Endodermal cell (in vitro differentiated cells): ENCODE results near the gene INSIG1. TPM values are rescaled to one million over a fixed set of nuclear protein-coding genes. Genes with fewer than 3 reads are reported as not detected.

Source experiments
- DNase-seq: peaks from one replicate; pipeline ENCODE4 v3.0.0-alpha.2; 2017
- H3K27ac ChIP-seq: 2 replicates; pipeline ENCODE4 v1.5.1; 2013; ENCODE audit warnings: mild to moderate bottlenecking, low read depth, low read length, moderate library complexity
- H3K27me3 ChIP-seq: 2 replicates; pipeline ENCODE4 v1.6.1; 2013; ENCODE audit warnings: mild to moderate bottlenecking, low read length, moderate library complexity; ENCODE audit not compliant: insufficient read depth, control insufficient read depth, poor library complexity, severe bottlenecking
- H3K36me3 ChIP-seq: 2 replicates; pipeline ENCODE4 v1.7.0; 2013; ENCODE audit warnings: mild to moderate bottlenecking, low read length, moderate library complexity; ENCODE audit not compliant: control insufficient read depth, insufficient read depth
- H3K4me1 ChIP-seq: one replicate; pipeline ENCODE4 v1.7.0; 2013; ENCODE audit warnings: low read length; ENCODE audit not compliant: control insufficient read depth, insufficient read depth
- H3K4me3 ChIP-seq: 2 replicates; pipeline ENCODE4 v1.5.1; 2013; ENCODE audit warnings: mild to moderate bottlenecking, low read length, moderate library complexity
- H3K9ac ChIP-seq: 2 replicates; pipeline ENCODE4 v1.6.1; 2013; ENCODE audit warnings: mild to moderate bottlenecking, low read length, moderate library complexity; ENCODE audit not compliant: poor library complexity, severe bottlenecking; ENCODE audit errors: extremely low read depth
- H3K9me3 ChIP-seq: 2 replicates; pipeline ENCODE4 v1.6.1; 2013; ENCODE audit warnings: mild to moderate bottlenecking, low read length, moderate library complexity; ENCODE audit not compliant: control insufficient read depth
- H3K27ac Mint-ChIP-seq: 2 replicates; pipeline ENCODE4 v1.8.0; 2020; ENCODE audit warnings: mixed read lengths
- H3K27me3 Mint-ChIP-seq: 2 replicates; pipeline ENCODE4 v1.8.0; 2021; ENCODE audit warnings: mild to moderate bottlenecking, mixed read lengths; ENCODE audit not compliant: insufficient read depth
- H3K36me3 Mint-ChIP-seq: 2 replicates; pipeline ENCODE4 v1.8.0; 2020; ENCODE audit warnings: low read depth, mixed read lengths
- H3K4me1 Mint-ChIP-seq: 2 replicates; pipeline ENCODE4 v1.8.0; 2020; ENCODE audit warnings: mixed read lengths
- H3K4me3 Mint-ChIP-seq: 2 replicates; pipeline ENCODE4 v1.8.0; 2020; ENCODE audit warnings: mild to moderate bottlenecking, moderate library complexity, mixed read lengths
- H3K9me3 Mint-ChIP-seq: 2 replicates; pipeline ENCODE4 v1.8.0; 2020; ENCODE audit warnings: mild to moderate bottlenecking, mixed read lengths
- CTCF ChIP-seq: fragments of 200-600 bp; sonication (generic); conservative IDR thresholded peaks from 2 replicates; pipeline ENCODE4 v1.5.0; 2021; ENCODE audit warnings: antibody characterized with exemption, mild to moderate bottlenecking
- WGBS, 2 experiments: methylation state at CpG; one replicate each; pipeline versions ENCODE4 v1.1.5 to v1.1.7; 2013; ENCODE audit warnings: missing lambda C conversion rate in 2 of 2, mixed read lengths in 1 of 2; ENCODE audit not compliant: insufficient coverage in 1 of 2, insufficient read length in 1 of 2; 5-methylcytosine and 5-hydroxymethylcytosine counted together
- total RNA-seq, 2 donors: library from RNA; stranded (reverse); fragmentation: NEBNext Ultra II Directional in 1 of 2; extraction: Animal tissue kit (Norgen Biotek cat#: 25700) in 1 of 2; gene quantifications; 2 replicates in 1 of 2; 3 replicates in 1 of 2; pipeline ENCODE4 v1.2.1, GENCODE V29; 2021

Gene INSIG1
- total RNA-seq, 2 donors from 2014 or later: 27.2 to 36.9 TPM

GRCh38 chr7:155255071-155255470 lies 42.6 kb upstream of the INSIG1 start:
- H3K27me3 ChIP-seq: no peaks in the 10 kb centered on the region
- no peaks in the 10 kb centered on the region for H3K36me3 ChIP-seq
- H3K9ac ChIP-seq: no peak overlapping the region
- H3K27ac ChIP-seq: no peak overlapping the region
- Mint-ChIP-seq H3K4me1 (no peaks in the 10 kb centered on the region), H3K27ac (no peak overlapping the region), H3K36me3 (no peaks in the 10 kb centered on the region), H3K4me3 (no peak overlapping the region), H3K9me3 (no peaks in the 10 kb centered on the region), H3K27me3 (peaks cover 3% of the 10 kb centered on the region)
- DNase-seq: no peak
- no peaks in the 10 kb centered on the region for H3K9me3 ChIP-seq
- H3K4me1 ChIP-seq: no peaks in the 10 kb centered on the region
- 93 to 96% methylated on average over 8 to 10 of the region's 10 CpGs for WGBS, 2 experiments
- TF ChIP-seq CTCF: no peak
- no peak overlapping the region for H3K4me3 ChIP-seq

- no peak for TF ChIP-seq CTCF
- H3K36me3 ChIP-seq: no peaks in the 10 kb centered on the region
- H3K4me1 Mint-ChIP-seq: peaks cover 4% of the 10 kb centered on the region
- no peak for DNase-seq
- H3K36me3 Mint-ChIP-seq: no peaks in the 10 kb centered on the region
- no peaks in the 10 kb centered on the region for H3K27me3 ChIP-seq
- H3K9me3 ChIP-seq: no peaks in the 10 kb centered on the region
- no peak overlapping the region for H3K9ac ChIP-seq
- no peak overlapping the region for H3K4me3 ChIP-seq
- no peak overlapping the region for H3K27ac Mint-ChIP-seq
- 95% methylated on average over 6 of the region's 6 CpGs; no CpG with 5 or more reads in 1 of the 2 experiments for WGBS, 2 experiments
- H3K27ac ChIP-seq: no peak overlapping the region
- no peaks in the 10 kb centered on the region for H3K4me1 ChIP-seq
- H3K27me3 Mint-ChIP-seq: peaks cover 3% of the 10 kb centered on the region
- H3K9me3 Mint-ChIP-seq: no peaks in the 10 kb centered on the region
- no peak overlapping the region for H3K4me3 Mint-ChIP-seq
Measured at GRCh38 chr7:155255621-155256020, 42.1 kb upstream of the INSIG1 start.

- H3K9me3 Mint-ChIP-seq: no peaks in the 10 kb centered on the region
- TF ChIP-seq CTCF: no peak
- WGBS, 2 experiments: 91 to 97% methylated on average over 11 to 18 of the region's 18 CpGs
Measured at GRCh38 chr7:155256081-155256760, 41.5 kb upstream of the INSIG1 start.

More at GRCh38 chr7:155256081-155256760, 41.5 kb upstream of the INSIG1 start:
- H3K4me1 ChIP-seq: no peaks in the 10 kb centered on the region
- H3K27me3 ChIP-seq: no peaks in the 10 kb centered on the region
- H3K4me3 ChIP-seq: no peak overlapping the region
- no peak overlapping the region for H3K9ac ChIP-seq
- no peaks in the 10 kb centered on the region for H3K9me3 ChIP-seq
- Mint-ChIP-seq H3K36me3 (no peaks in the 10 kb centered on the region), H3K27me3 (peaks cover 3% of the 10 kb centered on the region), H3K4me3 (no peak overlapping the region), H3K4me1 (peaks cover 4% of the 10 kb centered on the region), H3K27ac (no peak overlapping the region)
- no peak overlapping the region for H3K27ac ChIP-seq
- no peak for DNase-seq
- no peaks in the 10 kb centered on the region for H3K36me3 ChIP-seq
